Kidney epithelial cell (primary cell): Measurements from ENCODE around the gene CKAP4. TPM values are rescaled to one million over a fixed set of nuclear protein-coding genes. Genes with fewer than 3 reads are reported as not detected.

ENCODE experiments used
- DNase-seq: peaks from one replicate; pipeline ENCODE4 v3.0.0-alpha.2; 2010; ENCODE audit warnings: low read depth
- H3K27me3 ChIP-seq: 2 replicates; pipeline ENCODE4 v1.6.0; 2011; ENCODE audit warnings: low read length; ENCODE audit not compliant: control insufficient read depth, insufficient read depth
- H3K36me3 ChIP-seq: 2 replicates; pipeline ENCODE4 v1.5.1; 2011; ENCODE audit warnings: low read length; ENCODE audit not compliant: control insufficient read depth, insufficient read depth
- H3K4me3 ChIP-seq: 2 replicates; pipeline ENCODE4 v1.5.1; 2011; ENCODE audit warnings: low read depth, mild to moderate bottlenecking, control low read depth, low read length
- CTCF ChIP-seq: IDR thresholded peaks from 2 replicates; pipeline ENCODE4 v1.5.1; 2011; ENCODE audit warnings: mild to moderate bottlenecking, moderate library complexity, low read length, control low read depth, inconsistent platforms; ENCODE audit not compliant: insufficient read depth, poor library complexity, severe bottlenecking
- total RNA-seq: library from RNA; depleted of rRNA; stranded (reverse); fragments of >200 nt; gene quantifications from 2 replicates; pipeline ENCODE4 v1.2.3, GENCODE V29; 2015

CKAP4 gene
- total RNA-seq, 1 donor from 2014 or later, result 112 TPM

DNA sequence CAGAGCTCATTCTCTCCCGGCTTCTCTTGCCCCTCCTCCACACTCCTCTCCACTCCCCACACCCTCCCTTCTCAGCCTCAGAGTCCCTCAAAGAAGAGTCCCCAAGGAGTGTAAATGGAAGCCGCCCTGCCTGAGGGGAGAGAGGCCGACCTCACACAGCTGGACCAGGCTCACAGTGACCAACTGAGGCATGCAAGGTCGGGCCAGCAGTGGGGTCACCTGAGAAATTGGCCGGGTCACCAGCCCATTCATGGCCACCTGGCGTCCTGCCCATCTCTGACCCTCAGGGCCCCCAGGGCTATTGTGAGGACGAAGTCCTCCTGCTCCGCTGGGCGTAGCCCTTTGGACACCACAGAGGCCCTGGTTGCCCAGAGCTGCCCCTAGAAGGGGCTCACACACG, 59.6 kb downstream of the CKAP4 start:
- Histone ChIP-seq H3K4me3 (no peak overlapping the region), H3K36me3 (no peaks in the 10 kb centered on the region), H3K27me3 (no peaks in the 10 kb centered on the region)
- TF ChIP-seq CTCF, result no peak
- no peak for DNase-seq

Other genes with a start within 250 kb of the CKAP4 start
- 38.2 and 56.7 TPM in 2 replicates for gene NUAK1, start 109.1 kb downstream of the CKAP4 start, total RNA-seq
- gene TCP11L2, start 54.7 kb upstream of the CKAP4 start, total RNA-seq, result 24.9 and 26.8 TPM in 2 replicates
- gene POLR3B, start 109.7 kb upstream of the CKAP4 start, total RNA-seq, result 9.3 and 10.3 TPM in 2 replicates